Activated CD4-positive, alpha-beta T cell treated with anti-CD3 and anti-CD28 coated beads, Interleukin-2, Interleukin-6, amounts not matched to agents 100 ng/mL and 50 ng/mL, durations not matched to agents 16 hours and 8 hours (primary cell): ENCODE data around the gene CD151.

Source experiments
- DNase-seq: peaks from one replicate; pipeline ENCODE4 v3.0.0-alpha.2; 2020

Gene CD151

GRCh38 chr11:843818-844692, 11.3 kb downstream of the CD151 start:
- DNase-seq, result no peak

- no peak for DNase-seq
Observed at GRCh38 chr11:844693-845644, 12.2 kb downstream of the CD151 start.

GRCh38 chr11:845872-846495, 13.2 kb downstream of the CD151 start:
- no peak for DNase-seq

DNA sequence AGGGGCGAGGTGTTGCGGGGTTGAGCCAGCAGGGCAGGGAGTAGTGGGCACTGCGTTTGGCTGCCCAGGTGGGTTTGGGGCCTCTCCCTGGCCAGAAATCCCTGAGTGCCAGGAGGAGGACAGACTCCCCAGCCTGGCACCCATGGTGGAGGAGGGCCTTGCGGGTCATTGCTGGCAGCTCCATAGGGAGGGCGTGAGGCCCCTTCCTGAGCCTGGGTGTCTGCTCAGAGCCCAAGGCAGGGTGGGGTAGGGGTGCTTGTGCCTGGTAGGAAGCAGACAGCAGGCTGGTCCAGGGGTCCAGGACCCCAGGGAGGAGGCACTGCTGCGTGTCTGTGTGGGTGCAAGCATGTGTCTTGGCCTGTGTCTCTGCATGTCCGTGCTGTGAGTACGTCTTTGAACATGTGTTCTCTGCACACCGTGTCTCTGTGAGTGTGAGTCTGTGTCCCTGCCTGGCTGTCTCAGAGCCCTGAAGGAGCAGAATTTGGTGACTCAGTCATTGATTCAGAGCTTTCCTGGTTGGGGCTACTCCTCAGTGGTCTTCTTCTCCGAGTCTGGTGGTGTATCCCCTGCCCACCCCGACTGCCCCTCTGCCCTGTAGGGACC, 13.8 kb downstream of the CD151 start:
- DNase-seq, result no peak

- DNase-seq, result no peak
Observed at GRCh38 chr11:847876-848275, 15.1 kb downstream of the CD151 start.

DNA sequence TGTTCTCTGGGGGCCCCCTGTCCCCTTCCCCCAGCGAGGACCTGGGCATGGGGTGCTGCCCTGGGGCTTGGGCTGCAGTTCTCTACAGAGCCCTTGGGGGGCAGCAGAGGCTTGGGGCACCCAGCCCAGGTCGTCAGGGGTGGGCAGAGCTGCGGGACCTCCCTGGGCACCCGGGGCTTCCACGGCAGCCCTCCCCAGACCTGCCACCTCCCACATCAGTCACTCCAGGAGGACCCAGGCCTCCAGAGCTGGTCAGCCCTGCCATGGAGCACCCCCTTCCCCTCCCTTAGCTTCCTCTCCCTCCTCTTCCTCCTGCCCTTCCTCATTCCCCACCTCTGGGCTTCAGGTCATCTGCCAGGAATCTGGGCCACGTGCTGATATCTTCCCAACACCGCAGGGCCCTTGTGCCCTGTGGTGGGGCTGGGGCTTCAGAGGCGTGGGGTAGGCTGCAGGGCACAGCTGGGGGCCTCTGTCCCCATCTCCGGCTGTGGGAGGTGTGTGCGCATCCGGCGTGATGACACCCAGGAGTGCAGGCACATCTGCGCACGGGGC, 15.7 kb downstream of the CD151 start:
- peak; percentile 75 for DNase-seq

- peak; percentile 41 for DNase-seq
Observed at GRCh38 chr11:849104-849824, 16.5 kb downstream of the CD151 start.

GRCh38 chr11:849951-850774, 17.4 kb downstream of the CD151 start:
- DNase-seq, result no peak

GRCh38 chr11:850775-851763, 18.3 kb downstream of the CD151 start:
- DNase-seq, result no peak

GRCh38 chr11:852762-853161, 20.0 kb downstream of the CD151 start:
- DNase-seq, result no peak

DNA sequence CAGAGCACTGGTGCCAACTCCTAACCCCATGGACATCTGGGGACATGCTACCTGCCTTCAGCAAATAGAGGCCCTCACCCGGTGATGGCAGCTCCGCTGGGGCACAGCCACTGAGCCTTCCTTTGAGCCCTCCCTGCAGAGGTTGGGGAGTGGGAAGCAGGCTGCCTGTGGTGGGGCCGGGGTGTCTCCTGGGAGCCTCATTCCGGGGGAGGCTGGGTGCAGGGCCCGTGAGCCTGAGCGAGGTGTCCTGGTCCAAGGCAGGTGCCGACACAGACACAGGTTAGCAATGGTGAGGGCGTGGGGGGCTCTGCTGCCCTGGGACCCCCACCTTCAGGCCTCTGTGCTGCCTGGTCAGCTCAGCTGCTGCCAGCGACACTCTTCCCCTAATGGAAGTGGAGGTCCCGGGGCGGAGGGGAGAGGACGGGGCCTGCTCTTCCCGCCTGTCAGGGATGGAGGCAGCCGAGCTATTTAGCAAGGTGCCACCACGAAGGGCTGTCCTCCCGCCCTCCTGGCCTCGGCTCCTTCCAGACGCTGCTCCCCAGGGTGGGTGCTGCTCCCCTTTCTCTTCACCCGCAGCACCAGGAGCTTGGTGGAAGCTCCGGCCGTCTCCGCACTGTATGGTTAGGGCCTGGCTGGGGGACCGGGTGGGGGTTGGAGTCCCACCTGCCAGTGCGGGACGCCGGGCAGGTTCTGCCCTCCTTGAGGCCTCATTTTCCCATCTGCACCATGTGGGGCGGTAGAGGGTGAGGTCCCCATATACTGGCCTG, 21.1 kb downstream of the CD151 start:
- DNase-seq, result no peak

GRCh38 chr11:854601-855329, 22.0 kb downstream of the CD151 start:
- no peak for DNase-seq

GRCh38 chr11:855330-855674, 22.6 kb downstream of the CD151 start:
- no peak for DNase-seq

DNA sequence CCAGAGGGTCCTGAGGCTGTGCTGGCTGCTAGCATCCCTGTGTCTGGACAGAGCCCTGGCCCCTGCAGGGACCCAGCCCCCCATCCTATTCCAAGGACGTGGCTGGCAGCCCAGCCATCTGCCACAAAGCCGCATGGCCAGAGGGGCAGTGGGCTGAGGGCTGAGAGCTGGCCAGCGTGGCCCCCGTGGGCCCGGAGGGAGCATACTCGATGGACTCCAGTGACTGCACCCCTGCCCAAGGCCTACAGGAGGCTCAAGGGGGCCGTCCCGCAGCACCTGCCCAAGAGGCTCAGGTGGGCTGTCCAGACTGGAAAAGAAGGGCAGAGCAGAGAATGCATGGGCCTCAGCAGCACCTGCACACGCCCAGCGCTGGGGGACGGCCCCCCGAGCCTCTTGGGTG, 23.0 kb downstream of the CD151 start:
- no peak for DNase-seq

- no peak for DNase-seq
Observed at GRCh38 chr11:856397-856796, 23.6 kb downstream of the CD151 start.

DNA sequence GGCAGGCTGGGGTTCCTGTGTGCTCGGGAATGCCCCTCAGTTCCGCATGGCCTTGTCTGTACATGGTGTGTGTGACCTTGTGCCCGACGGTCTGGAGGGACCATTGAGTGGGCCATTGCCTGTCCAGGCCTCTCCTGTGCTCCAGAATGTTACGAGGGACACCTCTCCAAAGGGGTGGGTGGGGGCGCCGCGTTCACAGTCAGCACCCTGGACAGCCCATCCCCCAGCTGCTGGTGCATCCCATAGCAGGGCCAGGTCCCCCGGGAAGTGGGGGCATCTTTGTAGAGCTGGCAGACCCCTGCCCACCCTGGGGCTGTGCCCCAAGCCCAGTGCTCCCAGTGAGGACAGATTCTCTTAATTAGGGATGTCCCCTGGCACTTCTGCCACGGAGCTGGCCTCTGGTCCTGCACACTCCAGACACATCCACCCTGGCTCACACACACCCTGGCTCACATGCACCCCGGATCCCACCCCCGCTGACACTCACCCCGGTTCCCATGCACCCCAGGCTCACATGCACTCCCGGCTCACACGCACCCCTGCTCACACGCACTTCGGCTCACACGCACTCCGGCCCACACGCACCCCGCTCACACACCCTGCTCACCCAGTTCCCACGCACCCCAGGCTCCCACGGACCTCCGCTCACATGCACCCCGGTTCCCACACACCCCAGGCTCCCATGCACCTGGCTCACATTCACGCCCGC, 25.5 kb downstream of the CD151 start:
- DNase-seq, result no peak

GRCh38 chr11:858762-859339, 26.1 kb downstream of the CD151 start:
- DNase-seq, result no peak
